Effector CD4-positive, alpha-beta T cell (primary cell): ENCODE results near the gene HMG20A.
A peak's percentile ranks its signal among the peaks of the same experiment; 100 is the strongest.
"Not testable (repeated sequence)": the region's sequence is repeated elsewhere in the genome, so short reads cannot be mapped to it uniquely, and the experiment has no call there.

Experiments used
- DNase-seq: peaks from one replicate; pipeline ENCODE4 v3.0.0-alpha.2; 2020
- total RNA-seq: gene quantifications from one replicate; lab custom pipeline; 2026; lab: John Stamatoyannopoulos, UW

The HMG20A gene
- total RNA-seq: 42.4 reads per million, percentile 65 among the genes with 10 or more reads in this experiment

- peak; percentile 32 for DNase-seq
Observed at GRCh38 chr15:77420610-77421369, at the start of gene HMG20A. TSS of gene HMG20A (plus strand) at chr15:77420888. CDS start at chr15:77458408, 37,520 bp downstream.

DNA sequence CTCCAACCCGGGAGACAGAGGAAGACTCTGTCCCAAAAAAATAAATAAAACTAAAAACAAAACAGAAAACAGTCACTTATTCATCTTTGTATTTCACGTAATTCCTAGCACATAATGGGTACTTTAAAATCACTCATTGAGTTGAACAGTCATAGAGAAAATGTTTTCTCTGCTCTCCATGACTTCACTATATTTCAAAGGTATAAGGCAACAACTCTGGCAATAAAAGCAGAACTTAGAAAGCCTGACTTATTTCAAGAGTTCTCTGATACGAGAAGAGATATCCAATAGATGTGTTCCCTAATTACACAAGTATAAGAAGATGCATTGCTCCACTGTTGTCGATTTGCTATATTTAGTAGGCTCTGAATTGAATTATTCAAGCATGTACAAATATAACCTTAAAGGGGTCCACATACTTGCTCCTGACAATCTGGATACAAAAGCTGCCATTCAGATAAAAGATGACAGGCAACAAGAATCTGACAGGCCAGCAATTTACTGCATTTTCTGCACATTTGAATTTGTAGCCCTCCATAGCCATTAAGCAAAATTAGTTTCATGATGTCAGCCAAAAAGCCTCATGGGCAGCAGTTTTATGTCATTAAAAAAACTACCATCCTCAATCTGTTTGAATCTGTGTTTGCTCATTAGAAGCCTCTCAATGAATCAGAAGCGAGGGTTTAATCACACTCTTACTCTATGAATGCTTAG, 48.7 kb upstream of the HMG20A start:
- DNase-seq: no peak

DNA sequence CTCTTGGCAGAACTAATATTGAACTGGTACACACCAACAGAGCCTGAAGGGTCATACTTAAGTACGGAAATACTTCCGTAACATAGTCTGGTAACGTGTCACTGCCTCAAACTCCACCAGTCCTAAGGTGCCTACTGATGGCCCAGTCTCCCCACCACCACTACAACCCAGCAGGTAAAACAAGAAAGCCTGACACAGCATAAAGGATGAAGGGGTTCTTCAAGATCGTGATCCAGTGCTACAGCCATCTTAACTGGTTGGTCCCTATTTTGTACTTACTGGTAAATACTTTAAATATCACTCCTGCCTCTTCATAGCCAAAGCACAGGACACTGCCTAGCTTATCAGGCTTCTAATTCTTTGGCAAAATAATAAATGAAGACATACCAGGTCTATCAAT, 47.2 kb upstream of the HMG20A start:
- no peak for DNase-seq

GRCh38 chr15:77375133-77375532, 45.6 kb upstream of the HMG20A start:
- DNase-seq: no peak

GRCh38 chr15:77376770-77377169, 43.9 kb upstream of the HMG20A start:
- no peak for DNase-seq

- no peak for DNase-seq
Observed at GRCh38 chr15:77380033-77380432, 40.7 kb upstream of the HMG20A start.

- DNase-seq: no peak
Observed at GRCh38 chr15:77384086-77384485, 36.6 kb upstream of the HMG20A start.

DNA sequence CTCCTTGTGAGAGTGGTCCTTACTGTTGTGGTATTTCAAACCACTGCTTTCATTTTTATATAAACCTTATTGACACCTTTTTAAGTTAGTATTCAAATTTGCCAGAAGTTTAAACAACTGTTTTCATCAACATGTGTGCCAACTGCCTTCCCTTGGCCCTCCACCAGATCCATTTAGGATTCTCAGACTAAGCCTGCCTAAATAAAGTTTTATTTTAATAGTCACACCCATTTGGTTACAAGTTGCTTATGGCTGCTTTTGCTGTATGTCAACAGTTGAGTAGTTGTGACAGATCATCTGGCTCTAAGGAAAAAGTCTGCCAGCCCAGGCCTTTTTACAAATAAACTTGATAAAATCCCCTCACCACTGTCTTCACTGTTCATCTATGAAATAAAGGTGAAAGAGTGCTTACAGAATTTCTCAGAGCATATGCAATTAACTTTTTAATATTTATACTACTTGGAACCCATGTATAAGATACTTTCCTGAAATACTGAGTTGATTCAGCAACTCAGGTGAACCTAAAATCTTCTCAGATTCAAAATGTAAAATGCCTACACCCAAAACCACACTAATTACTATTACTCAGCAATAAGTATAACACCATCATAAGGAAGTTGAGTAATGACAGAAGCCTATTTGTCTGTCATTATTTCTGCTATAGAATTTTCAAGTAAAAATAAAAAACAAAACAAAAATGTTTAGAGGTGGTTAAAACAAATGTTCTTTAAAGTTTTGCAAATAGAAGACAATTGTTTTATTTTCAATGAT, 35.9 kb upstream of the HMG20A start:
- no peak for DNase-seq

DNA sequence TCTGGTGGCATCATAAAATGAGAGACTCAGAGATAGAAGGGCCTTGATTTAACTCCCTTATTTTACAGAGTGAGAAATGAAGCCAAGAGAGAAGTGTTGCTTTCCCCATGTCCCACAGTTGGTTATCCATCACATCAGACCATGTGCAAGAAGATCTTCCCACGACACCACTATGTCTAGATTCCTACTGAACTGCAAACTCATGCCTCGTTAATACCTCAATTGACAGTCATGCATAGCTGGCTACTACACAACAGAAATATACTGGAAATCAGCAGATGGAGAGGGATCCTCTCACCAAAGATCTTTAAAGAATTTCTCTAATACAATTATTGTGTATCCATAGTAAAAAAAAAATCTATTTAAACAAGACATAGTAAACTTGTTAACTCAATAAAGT, 34.1 kb upstream of the HMG20A start:
- DNase-seq: no peak

- no peak for DNase-seq
Observed at GRCh38 chr15:77387365-77388105, 33.2 kb upstream of the HMG20A start.

GRCh38 chr15:77391372-77391951, 29.2 kb upstream of the HMG20A start:
- no peak for DNase-seq

DNA sequence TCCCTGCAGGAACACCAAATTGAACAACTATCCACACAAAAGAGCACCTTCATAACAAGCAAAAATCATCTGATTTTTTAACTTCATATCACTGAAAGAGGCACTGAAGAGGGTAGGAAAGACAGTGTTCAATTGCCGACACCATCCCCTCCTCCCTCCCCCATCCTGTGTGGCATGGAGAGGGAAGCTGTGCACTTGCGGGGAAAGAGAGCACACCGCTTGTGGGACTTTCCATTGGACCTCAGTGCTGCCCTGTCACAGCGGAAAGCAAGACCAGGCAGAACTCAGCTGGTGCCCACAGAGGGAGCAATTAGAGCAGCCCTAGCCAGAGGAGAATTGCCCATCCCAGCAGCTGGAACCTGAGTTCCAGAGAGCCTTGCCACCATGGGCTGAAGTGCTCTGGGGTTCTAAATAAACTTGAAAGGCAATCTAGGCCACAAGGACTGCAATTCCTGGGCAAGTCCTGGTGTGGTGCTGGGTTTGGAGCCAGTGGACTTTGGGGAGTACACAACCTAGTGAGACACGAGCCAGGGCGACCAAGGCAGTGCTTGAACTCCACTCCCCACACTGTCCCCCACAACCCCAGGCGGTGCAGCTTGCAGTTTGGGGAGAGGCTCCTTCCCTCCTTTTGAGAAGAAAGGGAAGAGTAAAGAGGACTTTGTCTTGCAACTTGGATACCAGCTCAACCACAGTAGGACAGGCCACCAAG, 27.8 kb upstream of the HMG20A start:
- no peak for DNase-seq

DNA sequence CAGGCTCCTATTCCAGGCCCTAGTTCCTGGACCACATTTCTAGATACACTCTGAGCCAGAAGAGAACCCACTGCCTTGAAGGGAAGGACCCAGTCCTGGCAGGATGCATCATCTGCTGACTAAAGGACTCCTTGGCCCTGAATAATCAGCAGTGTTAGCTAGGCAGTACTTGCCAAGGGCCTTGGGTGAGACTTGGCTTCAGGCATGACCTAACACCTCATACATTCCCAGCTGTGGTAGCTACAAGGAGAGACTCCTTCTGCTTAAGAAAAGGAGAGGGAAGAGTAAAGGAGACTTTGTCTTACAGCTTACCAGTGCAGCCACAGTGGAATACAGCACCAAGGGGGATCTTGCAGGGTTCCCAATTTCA, 27.2 kb upstream of the HMG20A start:
- no peak for DNase-seq

DNA sequence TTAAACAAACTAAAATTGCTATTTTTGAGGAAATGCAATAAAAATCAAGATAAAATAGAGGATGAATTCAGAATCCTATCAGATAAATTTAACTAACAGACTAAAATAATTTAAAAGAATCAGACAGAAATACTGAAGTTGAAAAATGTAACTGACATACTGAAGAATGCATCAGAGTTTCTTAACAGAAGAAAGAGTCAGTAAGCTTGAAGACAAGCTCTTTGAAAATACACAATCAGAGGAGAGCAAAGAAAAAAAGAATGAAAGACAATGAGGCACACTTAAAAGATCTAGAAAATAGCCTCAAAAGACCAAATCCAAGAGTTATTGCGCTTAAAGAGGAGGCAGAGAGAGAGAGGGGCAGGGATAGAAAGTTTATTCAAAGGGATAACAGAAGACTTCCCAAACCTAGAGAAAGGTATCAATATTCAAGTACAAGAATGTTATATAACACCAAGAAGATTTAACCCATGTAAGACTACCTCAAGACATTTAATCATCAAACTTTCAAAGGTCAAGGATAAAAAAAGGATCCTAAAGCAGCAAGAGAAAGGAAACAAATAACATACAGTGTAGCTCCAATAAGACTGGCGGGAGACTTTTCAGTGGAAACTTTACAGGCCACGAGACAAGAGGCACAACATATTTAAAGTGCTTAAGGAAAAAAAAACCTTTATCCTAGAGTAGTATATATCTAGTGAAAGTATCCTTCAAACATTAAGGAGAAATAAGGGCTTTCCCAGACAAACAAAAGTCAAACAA, 25.5 kb upstream of the HMG20A start:
- no peak for DNase-seq

- DNase-seq: no peak
Observed at GRCh38 chr15:77396692-77397091, 24.0 kb upstream of the HMG20A start.

- DNase-seq: no peak
Observed at GRCh38 chr15:77398927-77399326, 21.8 kb upstream of the HMG20A start.

- DNase-seq: no peak
Observed at GRCh38 chr15:77400258-77400657, 20.4 kb upstream of the HMG20A start.

DNA sequence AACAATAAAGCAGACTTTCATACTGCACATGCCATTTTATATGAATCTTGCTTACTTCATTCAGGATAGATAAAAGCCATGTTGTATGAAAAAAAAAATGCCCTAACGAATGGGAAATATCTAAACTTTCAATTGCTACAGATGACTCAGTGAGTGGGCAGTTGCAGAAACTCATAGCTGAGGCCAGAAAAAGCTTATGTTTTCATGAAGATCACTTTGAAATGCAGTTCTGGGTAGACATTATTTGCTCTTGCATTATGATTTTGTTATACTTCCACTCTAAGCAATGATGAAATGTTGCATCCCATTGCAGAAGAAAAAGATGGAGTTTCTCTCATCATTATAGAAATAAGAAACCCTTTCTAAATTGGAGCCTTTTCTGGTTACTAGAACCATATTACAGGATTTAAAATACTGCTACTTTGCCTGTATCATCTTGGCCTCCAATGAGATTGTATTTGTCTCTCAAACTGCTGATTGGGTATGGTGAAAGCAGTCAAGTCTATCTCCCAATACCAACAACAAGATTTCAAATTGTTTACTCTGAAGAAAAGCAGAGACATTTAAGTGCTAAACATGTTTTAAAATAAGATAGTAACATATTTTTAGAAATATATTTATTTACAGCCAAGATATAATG, 17.8 kb upstream of the HMG20A start:
- DNase-seq: no peak

DNA sequence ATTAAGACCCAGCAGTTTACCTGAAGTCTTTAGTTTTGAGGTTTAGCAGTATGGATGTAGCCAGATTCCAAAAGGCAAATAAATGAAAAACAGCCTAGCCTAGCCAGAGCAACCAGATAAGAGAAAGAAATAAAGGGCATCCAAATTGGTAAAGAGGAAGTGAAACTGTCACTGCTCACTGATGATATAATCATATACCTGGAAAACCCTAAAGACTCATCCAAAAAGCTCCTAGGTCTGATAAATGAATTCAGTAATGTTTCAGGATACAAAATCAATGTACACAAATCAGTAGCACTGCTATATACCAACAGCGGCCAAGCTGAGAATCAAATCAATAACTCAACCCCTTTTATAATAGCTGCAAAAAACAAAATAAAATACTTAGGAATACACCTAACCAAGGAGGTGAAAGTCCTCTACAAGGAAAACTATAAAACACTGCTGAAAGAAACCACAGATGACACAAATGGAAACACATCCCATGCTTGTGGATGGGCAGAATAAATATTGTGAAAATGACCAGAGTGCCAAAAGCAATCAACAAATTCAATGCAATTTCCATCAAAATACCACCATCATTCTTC, 14.4 kb upstream of the HMG20A start:
- not testable (repeated sequence) for DNase-seq

- DNase-seq: no peak
Observed at GRCh38 chr15:77406846-77407245, 13.8 kb upstream of the HMG20A start.
